HCT116 (cell line): Measurements from ENCODE around the gene POU2F3. TPM values are rescaled to one million over a fixed set of nuclear protein-coding genes. Genes with fewer than 3 reads are reported as not detected.

ENCODE experiments used
- ATAC-seq: fragments of 200-7000 bp; cut with Tn5 transposase; 2 replicates; pipeline ENCODE4 v1.9.1; 2020; ENCODE audit warnings: mild to moderate bottlenecking, moderate library complexity
- BruUV-seq: library from RNA; stranded (reverse); fragments of 400-500 nt; replicated peaks from 2 replicates; lab custom pipeline; 2021; lab: Mats Ljungman, UMichigan
- CTCF ChIA-PET: fragments of 300-600 bp; sonication (Branson Sonifier 250); formaldehyde crosslinking; loops from one replicate; lab custom pipeline; 2021; ENCODE audit warnings: antibody characterized with exemption; lab: Charles Lee
- POLR2A ChIA-PET: fragments of 300-600, 350-600 bp; sonication (Branson Sonifier 250); formaldehyde crosslinking; loops from one replicate; lab custom pipeline; 2021; ENCODE audit warnings: antibody characterized with exemption; lab: Charles Lee
- RAD21 ChIA-PET, 2 experiments: fragments of 300-600 bp; sonication (Branson Sonifier 250); formaldehyde crosslinking; loops; one replicate each; lab custom pipeline; 2023; ENCODE audit warnings: low total read pairs in 2 of 2; ENCODE audit not compliant: uncharacterized antibody in 2 of 2, unreplicated experiment in 2 of 2, low non-redundant PET in 1 of 2; lab: Charles Lee
- DNase-seq: peaks from one replicate; pipeline ENCODE4 v3.0.0-alpha.2; 2010; ENCODE audit warnings: low read depth, low spot score
- H2AFZ ChIP-seq: fragments of 200-600 bp; shearing (Covaris generic), sonication (generic); 2 replicates; pipeline ENCODE4 v1.6.1; 2017; ENCODE audit warnings: low read depth, mixed run types, mixed read lengths, antibody characterized with exemption, low read length; ENCODE audit not compliant: poor library complexity, severe bottlenecking
- H3K27ac ChIP-seq: 2 replicates; pipeline ENCODE4 v1.5.1; 2012; ENCODE audit warnings: low read depth, low read length
- H3K27me3 ChIP-seq: fragments of 200-600 bp; sonication (generic); 2 replicates; pipeline ENCODE4 v1.6.1; 2016; ENCODE audit warnings: mixed run types, low read length, mixed read lengths; ENCODE audit not compliant: insufficient read depth
- H3K36me3 ChIP-seq, 2 experiments: fragments of 200-500 bp in 1 of 2; fragments of 200-600 bp in 1 of 2; sonication (Bioruptor generic) in 1 of 2; sonication (generic) in 1 of 2; 2 replicates each; pipeline versions ENCODE4 v1.5.1 to v1.6.1; 2014 to 2016; ENCODE audit warnings: low read length in 2 of 2, inconsistent platforms in 1 of 2, mixed read lengths in 1 of 2, mixed run types in 1 of 2; ENCODE audit not compliant: insufficient read depth in 2 of 2, control insufficient read depth in 1 of 2
- H3K4me1 ChIP-seq, 2 experiments: fragments of 200-600 bp in 1 of 2; sonication (generic) in 1 of 2; 2 replicates each; pipeline versions ENCODE4 v1.5.1 to v1.6.1; 2012 to 2017; ENCODE audit warnings: low read length in 2 of 2, inconsistent platforms in 1 of 2, mild to moderate bottlenecking in 1 of 2, mixed read lengths in 1 of 2, mixed run types in 1 of 2, moderate library complexity in 1 of 2; ENCODE audit not compliant: insufficient read depth in 2 of 2, control insufficient read depth in 1 of 2
- H3K4me2 ChIP-seq: fragments of 200-600 bp; sonication (generic); 2 replicates; pipeline ENCODE4 v1.6.1; 2017; ENCODE audit warnings: mixed run types, low read length, mixed read lengths
- H3K4me3 ChIP-seq, 2 experiments: fragments of 200-600 bp in 1 of 2; sonication (generic) in 1 of 2; replicated peaks in 1 of 2; 2 replicates each; pipeline ENCODE4 v1.5.1; 2011 to 2016; ENCODE audit warnings: low read length in 2 of 2, control low read depth in 1 of 2, low read depth in 1 of 2, mild to moderate bottlenecking in 1 of 2, mixed read lengths in 1 of 2, mixed run types in 1 of 2
- H3K79me2 ChIP-seq: fragments of 200-600 bp; sonication (generic); 2 replicates; pipeline ENCODE4 v1.6.1; 2017; ENCODE audit warnings: mild to moderate bottlenecking, mixed run types, low read length, moderate library complexity, mixed read lengths; ENCODE audit not compliant: insufficient read depth
- H3K9ac ChIP-seq: fragments of 200-600 bp; sonication (generic); 2 replicates; pipeline ENCODE4 v1.6.1; 2016; ENCODE audit warnings: low read length, mixed read lengths
- H3K9me2 ChIP-seq: fragments of 200-600 bp; sonication (generic), shearing (Covaris generic); 2 replicates; pipeline ENCODE4 v1.6.1; 2017; ENCODE audit warnings: mixed run types, mild to moderate bottlenecking, moderate library complexity; ENCODE audit not compliant: insufficient read depth
- H3K9me3 ChIP-seq, 2 experiments: fragments of 200-500 bp in 1 of 2; fragments of 200-600 bp in 1 of 2; sonication (Bioruptor generic) in 1 of 2; sonication (generic) in 1 of 2; 2 replicates each; pipeline ENCODE4 v1.6.1; 2014 to 2017; ENCODE audit warnings: low read length in 2 of 2, mixed read lengths in 2 of 2, inconsistent platforms in 1 of 2, low read depth in 1 of 2, mild to moderate bottlenecking in 1 of 2, mixed run types in 1 of 2, moderate library complexity in 1 of 2; ENCODE audit not compliant: control insufficient read depth in 1 of 2, insufficient read depth in 1 of 2
- H4K20me1 ChIP-seq: fragments of 200-600 bp; sonication (generic), shearing (Covaris generic); 2 replicates; pipeline ENCODE4 v1.6.1; 2017; ENCODE audit warnings: mixed run types, mild to moderate bottlenecking, moderate library complexity; ENCODE audit not compliant: insufficient read depth
- CBX3 ChIP-seq: IDR thresholded peaks from 2 replicates; pipeline ENCODE4 v1.6.1; 2012; ENCODE audit warnings: low read depth
- CEBPB ChIP-seq: IDR thresholded peaks from 2 replicates; pipeline ENCODE4 v1.6.1; 2012; ENCODE audit warnings: low read depth
- EGR1 ChIP-seq: IDR thresholded peaks from 2 replicates; pipeline ENCODE4 v1.6.1; 2012; ENCODE audit warnings: low read depth
- ELF1 ChIP-seq: IDR thresholded peaks from 2 replicates; pipeline ENCODE4 v1.6.1; 2012; ENCODE audit warnings: low read depth, borderline replicate concordance
- EZH2 ChIP-seq: fragments of 200-600 bp; sonication (generic); IDR thresholded peaks from 2 replicates; pipeline ENCODE4 v1.6.1; 2017; ENCODE audit warnings: antibody characterized with exemption, mixed run types
- JUND ChIP-seq: IDR thresholded peaks from 2 replicates; pipeline ENCODE4 v1.6.1; 2012
- POLR2A ChIP-seq: IDR thresholded peaks from 2 replicates; pipeline ENCODE4 v1.7.0; 2011; ENCODE audit warnings: borderline replicate concordance; ENCODE audit not compliant: insufficient read depth, insufficient read length; ENCODE audit errors: extremely low read depth
- RAD21 ChIP-seq: IDR thresholded peaks from 2 replicates; pipeline ENCODE4 v1.6.1; 2012; ENCODE audit warnings: low read depth, mild to moderate bottlenecking
- SIN3A ChIP-seq: IDR thresholded peaks from 2 replicates; pipeline ENCODE4 v1.6.1; 2012; ENCODE audit warnings: low read depth
- SRF ChIP-seq: IDR thresholded peaks from 2 replicates; pipeline ENCODE4 v1.6.1; 2012; ENCODE audit warnings: low read depth
- TCF7L2 ChIP-seq: IDR thresholded peaks from 2 replicates; pipeline ENCODE4 v1.7.0; 2011; ENCODE audit warnings: borderline replicate concordance, inconsistent platforms; ENCODE audit not compliant: insufficient read depth, insufficient read length; ENCODE audit errors: extremely low read depth
- ZFX ChIP-seq: fragments of 450-650 bp; IDR thresholded peaks from 2 replicates; pipeline ENCODE4 v1.6.1; 2017
- ZNF274 ChIP-seq: fragments of 200-500 bp; sonication (Bioruptor generic); IDR thresholded peaks from 2 replicates; pipeline ENCODE4 v1.6.1; 2014; ENCODE audit warnings: mild to moderate bottlenecking, low read depth, low read length, inconsistent platforms
- intact Hi-C: fragments of 100-400 bp; cut with micrococcal nuclease; formaldehyde crosslinking; loops from 2 replicates; pipeline ENCODE4 v1.10.0; 2022
- total RNA-seq: library from RNA; stranded (reverse); gene quantifications from one replicate; pipeline ENCODE4 v1.2.1, GENCODE V29; 2021; ENCODE audit not compliant: unreplicated experiment
- TF ChIP-seq, protein P1 (sequence below), 3 experiments: fragments of 200-600 bp in 1 of 3; sonication (generic) in 1 of 3; IDR thresholded peaks in 2 of 3; conservative IDR thresholded peaks in 1 of 3; 2 replicates each; pipeline ENCODE4 v1.5.1; 2012 to 2017; ENCODE audit warnings: low read depth in 2 of 3, low read length in 2 of 3, antibody characterized with exemption in 1 of 3, borderline replicate concordance in 1 of 3, control low read depth in 1 of 3, mild to moderate bottlenecking in 1 of 3, mixed read lengths in 1 of 3, mixed run types in 1 of 3, moderate library complexity in 1 of 3; ENCODE audit not compliant: insufficient read depth in 1 of 3
- TF ChIP-seq, protein P2 (sequence below): IDR thresholded peaks from 2 replicates; pipeline ENCODE4 v1.6.1; 2012; ENCODE audit warnings: low read depth
- TF ChIP-seq, protein P3 (sequence below): IDR thresholded peaks from 2 replicates; pipeline ENCODE4 v1.6.1; 2011; ENCODE audit warnings: mild to moderate bottlenecking, low read length, moderate library complexity; ENCODE audit not compliant: insufficient replicate concordance; ENCODE audit errors: extremely low read depth

The POU2F3 gene
- total RNA-seq, 1 experiment from 2014 or later, result 0.15 TPM

DNA sequence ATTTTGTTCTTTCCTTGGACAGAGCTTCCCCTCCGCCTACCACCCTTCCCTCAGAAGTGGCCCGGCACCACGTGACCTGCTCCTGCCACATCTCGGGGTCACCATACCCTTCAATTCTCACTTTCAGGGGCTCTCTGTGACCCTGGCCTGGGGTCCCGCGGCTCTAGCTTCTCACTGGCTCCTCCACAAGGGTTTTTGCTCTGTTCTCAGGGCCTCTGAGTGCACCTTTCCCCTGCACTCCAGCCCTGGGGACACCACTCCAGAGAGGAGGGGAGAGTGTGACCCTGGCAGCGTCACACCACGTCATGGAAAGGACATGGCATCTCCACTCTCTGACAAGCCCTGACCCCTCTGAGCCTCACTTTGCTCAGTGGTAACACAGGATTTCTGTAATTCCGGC, 17.4 kb downstream of the POU2F3 start:
- H3K79me2 ChIP-seq, result no peaks in the 10 kb centered on the region

More for the DNA sequence above, 17.4 kb downstream of the POU2F3 start:
- CTCF ChIA-PET, result no interaction called here
- H3K9ac ChIP-seq, result no peak overlapping the region
- ATAC-seq, result no peak
- no peak overlapping the region for H3K27ac ChIP-seq
- no peaks in the 10 kb centered on the region for H3K9me3 ChIP-seq
- no peak for DNase-seq
- no peaks in the 10 kb centered on the region for H3K9me2 ChIP-seq
- peaks cover 49% of the 10 kb centered on the region; the same call in 1 of the 2 replicates for H3K27me3 ChIP-seq
- H2AFZ ChIP-seq, result no peak overlapping the region
- RAD21 ChIA-PET, result no interaction called here
- no peaks in the 10 kb centered on the region for H3K4me1 ChIP-seq
- H4K20me1 ChIP-seq, result no peaks in the 10 kb centered on the region
- H3K4me3 ChIP-seq, result no peak overlapping the region
- H3K4me2 ChIP-seq, result no peak overlapping the region
- H3K36me3 ChIP-seq, result no peaks in the 10 kb centered on the region
- intact Hi-C loops, result no loop called here
- POLR2A ChIA-PET, result interaction anchor here (0.8 kb wide), 1 partner anchor 46 kb away, joined by 3 read pairs; no protein-coding TSS in a partner anchor
- no TSS peak for BruUV-seq
- no peak for TF ChIP-seq RAD21
- TF ChIP-seq, protein P1, sequence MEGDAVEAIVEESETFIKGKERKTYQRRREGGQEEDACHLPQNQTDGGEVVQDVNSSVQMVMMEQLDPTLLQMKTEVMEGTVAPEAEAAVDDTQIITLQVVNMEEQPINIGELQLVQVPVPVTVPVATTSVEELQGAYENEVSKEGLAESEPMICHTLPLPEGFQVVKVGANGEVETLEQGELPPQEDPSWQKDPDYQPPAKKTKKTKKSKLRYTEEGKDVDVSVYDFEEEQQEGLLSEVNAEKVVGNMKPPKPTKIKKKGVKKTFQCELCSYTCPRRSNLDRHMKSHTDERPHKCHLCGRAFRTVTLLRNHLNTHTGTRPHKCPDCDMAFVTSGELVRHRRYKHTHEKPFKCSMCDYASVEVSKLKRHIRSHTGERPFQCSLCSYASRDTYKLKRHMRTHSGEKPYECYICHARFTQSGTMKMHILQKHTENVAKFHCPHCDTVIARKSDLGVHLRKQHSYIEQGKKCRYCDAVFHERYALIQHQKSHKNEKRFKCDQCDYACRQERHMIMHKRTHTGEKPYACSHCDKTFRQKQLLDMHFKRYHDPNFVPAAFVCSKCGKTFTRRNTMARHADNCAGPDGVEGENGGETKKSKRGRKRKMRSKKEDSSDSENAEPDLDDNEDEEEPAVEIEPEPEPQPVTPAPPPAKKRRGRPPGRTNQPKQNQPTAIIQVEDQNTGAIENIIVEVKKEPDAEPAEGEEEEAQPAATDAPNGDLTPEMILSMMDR (IDR thresholded peaks at IDR 0.05 in 2 of 3, conservative IDR thresholded peaks at IDR 0.05 in 1 of 3; ENCODE audit: borderline replicate concordance in 1 of 3, insufficient read depth in 1 of 3, low read depth in 2 of 3, low read length in 2 of 3), result no peak
- TF ChIP-seq ZNF274, result no peak
- no peak for TF ChIP-seq TCF7L2
- TF ChIP-seq ELF1, result no peak
- no peak for TF ChIP-seq CEBPB
- no peak for TF ChIP-seq POLR2A
- TF ChIP-seq EGR1, result no peak
- TF ChIP-seq, protein P2, sequence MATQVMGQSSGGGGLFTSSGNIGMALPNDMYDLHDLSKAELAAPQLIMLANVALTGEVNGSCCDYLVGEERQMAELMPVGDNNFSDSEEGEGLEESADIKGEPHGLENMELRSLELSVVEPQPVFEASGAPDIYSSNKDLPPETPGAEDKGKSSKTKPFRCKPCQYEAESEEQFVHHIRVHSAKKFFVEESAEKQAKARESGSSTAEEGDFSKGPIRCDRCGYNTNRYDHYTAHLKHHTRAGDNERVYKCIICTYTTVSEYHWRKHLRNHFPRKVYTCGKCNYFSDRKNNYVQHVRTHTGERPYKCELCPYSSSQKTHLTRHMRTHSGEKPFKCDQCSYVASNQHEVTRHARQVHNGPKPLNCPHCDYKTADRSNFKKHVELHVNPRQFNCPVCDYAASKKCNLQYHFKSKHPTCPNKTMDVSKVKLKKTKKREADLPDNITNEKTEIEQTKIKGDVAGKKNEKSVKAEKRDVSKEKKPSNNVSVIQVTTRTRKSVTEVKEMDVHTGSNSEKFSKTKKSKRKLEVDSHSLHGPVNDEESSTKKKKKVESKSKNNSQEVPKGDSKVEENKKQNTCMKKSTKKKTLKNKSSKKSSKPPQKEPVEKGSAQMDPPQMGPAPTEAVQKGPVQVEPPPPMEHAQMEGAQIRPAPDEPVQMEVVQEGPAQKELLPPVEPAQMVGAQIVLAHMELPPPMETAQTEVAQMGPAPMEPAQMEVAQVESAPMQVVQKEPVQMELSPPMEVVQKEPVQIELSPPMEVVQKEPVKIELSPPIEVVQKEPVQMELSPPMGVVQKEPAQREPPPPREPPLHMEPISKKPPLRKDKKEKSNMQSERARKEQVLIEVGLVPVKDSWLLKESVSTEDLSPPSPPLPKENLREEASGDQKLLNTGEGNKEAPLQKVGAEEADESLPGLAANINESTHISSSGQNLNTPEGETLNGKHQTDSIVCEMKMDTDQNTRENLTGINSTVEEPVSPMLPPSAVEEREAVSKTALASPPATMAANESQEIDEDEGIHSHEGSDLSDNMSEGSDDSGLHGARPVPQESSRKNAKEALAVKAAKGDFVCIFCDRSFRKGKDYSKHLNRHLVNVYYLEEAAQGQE, result no peak
- TF ChIP-seq SRF, result no peak
- no peak for TF ChIP-seq ZFX
- no peak for TF ChIP-seq EZH2
- TF ChIP-seq, protein P3, sequence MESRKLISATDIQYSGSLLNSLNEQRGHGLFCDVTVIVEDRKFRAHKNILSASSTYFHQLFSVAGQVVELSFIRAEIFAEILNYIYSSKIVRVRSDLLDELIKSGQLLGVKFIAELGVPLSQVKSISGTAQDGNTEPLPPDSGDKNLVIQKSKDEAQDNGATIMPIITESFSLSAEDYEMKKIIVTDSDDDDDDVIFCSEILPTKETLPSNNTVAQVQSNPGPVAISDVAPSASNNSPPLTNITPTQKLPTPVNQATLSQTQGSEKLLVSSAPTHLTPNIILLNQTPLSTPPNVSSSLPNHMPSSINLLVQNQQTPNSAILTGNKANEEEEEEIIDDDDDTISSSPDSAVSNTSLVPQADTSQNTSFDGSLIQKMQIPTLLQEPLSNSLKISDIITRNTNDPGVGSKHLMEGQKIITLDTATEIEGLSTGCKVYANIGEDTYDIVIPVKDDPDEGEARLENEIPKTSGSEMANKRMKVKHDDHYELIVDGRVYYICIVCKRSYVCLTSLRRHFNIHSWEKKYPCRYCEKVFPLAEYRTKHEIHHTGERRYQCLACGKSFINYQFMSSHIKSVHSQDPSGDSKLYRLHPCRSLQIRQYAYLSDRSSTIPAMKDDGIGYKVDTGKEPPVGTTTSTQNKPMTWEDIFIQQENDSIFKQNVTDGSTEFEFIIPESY, result no peak
- TF ChIP-seq JUND, result no peak
- no peak for TF ChIP-seq SIN3A
- no peak for TF ChIP-seq CBX3
- TF ChIP-seq, all 23 proteins: peak for 0
